HepG2 (cell line): ENCODE results near the gene ARL4D. TPM values are rescaled to one million over a fixed set of nuclear protein-coding genes. Genes with fewer than 3 reads are reported as not detected.

Experiments
- ATAC-seq: fragments of 200-7000 bp; cut with Tn5 transposase; 3 replicates; pipeline ENCODE4 v1.9.1; 2020; ENCODE audit warnings: mild to moderate bottlenecking, moderate library complexity
- BruUV-seq: library from RNA; stranded (reverse); fragments of 400-500 nt; replicated peaks from 2 replicates; lab custom pipeline; 2021; lab: Mats Ljungman, UMichigan
- CTCF ChIA-PET: fragments of 300-600 bp; formaldehyde crosslinking; extraction: SDS; loops from one replicate; lab custom pipeline; 2021; ENCODE audit warnings: low total read pairs, inconsistent platforms, low intra/inter-chr PET ratio; lab: Yijun Ruan, JAX
- POLR2A ChIA-PET: fragments of 350-600 bp; sonication (Branson Sonifier 250); formaldehyde crosslinking; loops from one replicate; lab custom pipeline; 2020; ENCODE audit warnings: antibody characterized with exemption, inconsistent platforms; lab: Yijun Ruan, JAX
- DNase-seq: peaks from one replicate; pipeline ENCODE4 v3.0.0-alpha.2; 2015; ENCODE audit warnings: low spot score
- FAIRE-seq: peaks from 3 replicates; lab custom pipeline; 2011; peaks lifted over from hg19 to GRCh38; lab: Jason Lieb, UNC
- H2AFZ ChIP-seq: one replicate; pipeline ENCODE4 v1.6.1; 2011; ENCODE audit warnings: low read length, inconsistent platforms
- H3K27ac ChIP-seq: fragments of 300-600 bp; 3 replicates; pipeline ENCODE4 v1.8.0; 2011; ENCODE audit warnings: mixed run types, mild to moderate bottlenecking, mixed read lengths, low read length, inconsistent platforms; ENCODE audit not compliant: insufficient read depth; ENCODE audit errors: extremely low read length
- H3K27me3 ChIP-seq, 2 experiments: fragments of 200-600 bp in 1 of 2; 2 replicates in 1 of 2; 3 replicates in 1 of 2; pipeline versions ENCODE4 v1.6.0 to v1.8.0; 2011; ENCODE audit warnings: low read length in 2 of 2, mild to moderate bottlenecking in 2 of 2, moderate library complexity in 2 of 2, inconsistent platforms in 1 of 2; ENCODE audit not compliant: insufficient read depth in 2 of 2, control insufficient read depth in 1 of 2
- H3K36me3 ChIP-seq, 2 experiments: fragments of 200-600 bp in 1 of 2; replicated peaks in 1 of 2; 2 replicates in 1 of 2; 3 replicates in 1 of 2; pipeline versions ENCODE4 v1.5.1 to v1.8.0; 2011; ENCODE audit warnings: low read length in 2 of 2, inconsistent platforms in 1 of 2; ENCODE audit not compliant: insufficient read depth in 2 of 2, control insufficient read depth in 1 of 2
- H3K4me1 ChIP-seq: 2 replicates; pipeline ENCODE4 v1.5.1; 2012; ENCODE audit warnings: low read length, inconsistent platforms; ENCODE audit not compliant: insufficient read depth
- H3K4me2 ChIP-seq: 2 replicates; pipeline ENCODE4 v1.6.0; 2011; ENCODE audit warnings: low read depth, low read length, inconsistent platforms
- H3K4me3 ChIP-seq, 3 experiments: fragments of 200-600 bp in 1 of 3; sonication (generic), shearing (Covaris generic) in 1 of 3; replicated peaks in 1 of 3; 2 replicates each; pipeline ENCODE4 v1.5.1; 2011 to 2016; ENCODE audit warnings: low read length in 3 of 3, inconsistent platforms in 2 of 3, low read depth in 2 of 3, mild to moderate bottlenecking in 2 of 3, control low read depth in 1 of 3, mixed read lengths in 1 of 3; ENCODE audit not compliant: insufficient read depth in 1 of 3
- H3K79me2 ChIP-seq: one replicate; pipeline ENCODE4 v1.6.1; 2011; ENCODE audit warnings: low read length, inconsistent platforms; ENCODE audit not compliant: insufficient read depth
- H3K9ac ChIP-seq: 2 replicates; pipeline ENCODE4 v1.6.0; 2011; ENCODE audit warnings: mild to moderate bottlenecking, low read depth, low read length, inconsistent platforms; ENCODE audit not compliant: insufficient read depth
- H3K9me3 ChIP-seq: 2 replicates; pipeline ENCODE4 v1.5.1; 2012; ENCODE audit warnings: mild to moderate bottlenecking, low read length
- H4K20me1 ChIP-seq: 2 replicates; pipeline ENCODE4 v1.6.0; 2011; ENCODE audit warnings: inconsistent platforms, mild to moderate bottlenecking, low read length, moderate library complexity; ENCODE audit not compliant: insufficient read depth
- AGO1 ChIP-seq: fragments of 200-400 bp; formaldehyde crosslinking; IDR thresholded peaks from 2 replicates; pipeline ENCODE4 v1.6.1; 2017; ENCODE audit warnings: mild to moderate bottlenecking, low read depth, low read length, moderate library complexity; ENCODE audit not compliant: poor library complexity, severe bottlenecking
- ARNTL ChIP-seq: sonication (generic); formaldehyde crosslinking; IDR thresholded peaks from 2 replicates; pipeline ENCODE4 v1.4.0; 2020; ENCODE audit warnings: mild to moderate bottlenecking, missing genetic modification reagents
- ATF4 ChIP-seq, 2 experiments: fragments of 450-650 bp in 1 of 2; sonication (generic) in 1 of 2; formaldehyde crosslinking; IDR thresholded peaks; 2 replicates each; pipeline versions ENCODE4 v1.5.0 to v1.8.0; 2020 to 2022; ENCODE audit warnings: mild to moderate bottlenecking in 1 of 2, missing genetic modification reagents in 1 of 2
- HIVEP1 ChIP-seq: sonication (generic); formaldehyde crosslinking; IDR thresholded peaks from 2 replicates; pipeline ENCODE4 v1.4.0; 2020; ENCODE audit warnings: mild to moderate bottlenecking, missing genetic modification reagents
- IRF2 ChIP-seq: IDR thresholded peaks from 2 replicates; pipeline ENCODE4 v1.6.1; 2018; ENCODE audit warnings: missing genetic modification reagents, missing compliant biosample characterization
- NFATC3 ChIP-seq: sonication (generic); formaldehyde crosslinking; IDR thresholded peaks from 2 replicates; pipeline ENCODE4 v1.5.1; 2020; ENCODE audit warnings: mild to moderate bottlenecking, missing genetic modification reagents
- NFE2L2 ChIP-seq: fragments of 150-350 bp; IDR thresholded peaks from 2 replicates; pipeline ENCODE4 v1.6.1; 2014; ENCODE audit warnings: low read length
- PHF20 ChIP-seq: sonication (generic); formaldehyde crosslinking; IDR thresholded peaks from 2 replicates; pipeline ENCODE4 v1.5.0; 2020; ENCODE audit warnings: mild to moderate bottlenecking, missing genetic modification reagents
- SALL2 ChIP-seq: sonication (generic); formaldehyde crosslinking; IDR thresholded peaks from 2 replicates; pipeline ENCODE4 v1.8.1; 2023; ENCODE audit warnings: mild to moderate bottlenecking, missing genetic modification reagents, inconsistent platforms
- ZBTB25 ChIP-seq: IDR thresholded peaks from 2 replicates; pipeline ENCODE4 v1.6.1; 2018; ENCODE audit warnings: missing genetic modification reagents
- ZNF263 ChIP-seq: sonication (generic); formaldehyde crosslinking; IDR thresholded peaks from 2 replicates; pipeline ENCODE4 v1.4.0; 2020; ENCODE audit warnings: missing genetic modification reagents
- ZNF562 ChIP-seq: sonication (generic); formaldehyde crosslinking; IDR thresholded peaks from 2 replicates; pipeline ENCODE4 v1.8.0; 2022; ENCODE audit warnings: missing genetic modification reagents, borderline replicate concordance
- ZNF639 ChIP-seq: conservative IDR thresholded peaks from 2 replicates; pipeline ENCODE4 v1.6.1; 2018; ENCODE audit warnings: missing genetic modification reagents
- ZNF782 ChIP-seq: sonication (generic); formaldehyde crosslinking; IDR thresholded peaks from 2 replicates; pipeline ENCODE4 v1.4.0; 2020; ENCODE audit warnings: missing genetic modification reagents, mild to moderate bottlenecking, borderline replicate concordance
- WGBS: methylation state at CpG from one replicate; pipeline ENCODE4 v1.1.6; 2017; ENCODE audit warnings: low lambda C conversion rate; 5-methylcytosine and 5-hydroxymethylcytosine counted together
- in situ Hi-C: cut with HindIII; loops from 2 replicates; pipeline ENCODE4 v1.10.0; 2017; ENCODE audit warnings: low pct_unique_long_range_greater_than_20kb; ENCODE audit not compliant: extremely low pct_ligation_motif_present
- intact Hi-C: fragments of 100-400 bp; cut with micrococcal nuclease; formaldehyde crosslinking; loops from one replicate; pipeline ENCODE4 v1.10.0; 2022; ENCODE audit not compliant: unreplicated experiment
- polyA plus RNA-seq, 8 experiments: library from polyadenylated mRNA; depleted of rRNA in 3 of 8; stranded (reverse) in 7 of 8; unstranded in 1 of 8; fragments of >200 nt; fragmentation: Illumina TruSeq in 4 of 8; extraction: Trizol in 4 of 8; gene quantifications; 2 replicates each; pipeline versions ENCODE4 v1.2.1 to v1.2.3, GENCODE V29; 2011 to 2016; ENCODE audit warnings: low read depth in 4 of 8, missing spikeins in 1 of 8, mixed read lengths in 1 of 8; ENCODE audit not compliant: insufficient read depth in 1 of 8
- total RNA-seq, 5 experiments: library from RNA; depleted of rRNA; stranded (reverse); fragments of >200 nt; fragmentation: Illumina TruSeq; extraction: Trizol; gene quantifications; 2 replicates each; pipeline ENCODE4 v1.2.3, GENCODE V29; 2016; ENCODE audit warnings: low read depth in 1 of 5

Gene ARL4D
- total and polyA plus RNA-seq, 2 of the 13 experiments (the other 11 are each of a cell fraction or from before 2014, with no cell fraction given) = 9.0 to 25.9 TPM

GRCh38 chr17:43411749-43412148 lies 13.0 kb downstream of the ARL4D start (continued):
- no peak for TF ChIP-seq ZNF263 (CRISPR knock-in tag)
- no peak for TF ChIP-seq ATF4 (CRISPR knock-in tag; IDR thresholded peaks at IDR 0.05)
- TF ChIP-seq NFE2L2 = no peak
- no peak for TF ChIP-seq SALL2 (CRISPR knock-in tag)
- no peak for TF ChIP-seq ZNF562
- TF ChIP-seq ZNF639 = no peak
- no peak for TF ChIP-seq IRF2 (CRISPR knock-in tag)
- TF ChIP-seq PHF20 (CRISPR knock-in tag) = no peak
- TF ChIP-seq, all 625 proteins: peak for 0

GRCh38 chr17:43412166-43412565 lies 13.4 kb downstream of the ARL4D start:
- no peak overlapping the region for H3K27ac ChIP-seq
- no peaks in the 10 kb centered on the region for H3K79me2 ChIP-seq
- TF ChIP-seq NFATC3 (CRISPR knock-in tag) (no peak), ZBTB25 (CRISPR knock-in tag) (no peak), AGO1 (no peak), ZNF782 (CRISPR knock-in tag) (no peak), ARNTL (CRISPR knock-in tag) (no peak), HIVEP1 (CRISPR knock-in tag) (no peak)
- FAIRE-seq (no peak), ATAC-seq (0 out of 3 replicates have a peak, but pooled peaks have one; percentile 24), DNase-seq (no peak)
- H3K4me3 ChIP-seq = no peak overlapping the region
- H3K9ac ChIP-seq = no peak overlapping the region
- peaks cover 6 to 30% of the 10 kb centered on the region in 2 experiments; a peak in 3 of 5 replicates for H3K27me3 ChIP-seq
- intact Hi-C loops = no loop called here
- H4K20me1 ChIP-seq = no peaks in the 10 kb centered on the region
- 90% methylated on average over 1 of the region's 1 CpG for WGBS
- no TSS peak for BruUV-seq
- peaks cover 49% of the 10 kb centered on the region for H3K4me1 ChIP-seq
- no peaks in the 10 kb centered on the region for H3K36me3 ChIP-seq
- POLR2A ChIA-PET = interaction anchor here (0.7 to 6.6 kb wide), 3 partner anchors 14 to 54 kb away, joined by 3 to 71 read pairs (median 4); partner anchors contain the start of gene ARL4D
- no peak overlapping the region for H2AFZ ChIP-seq
- in situ Hi-C loops = no loop called here
- CTCF ChIA-PET = no interaction called here
- H3K4me2 ChIP-seq = no peak overlapping the region
- H3K9me3 ChIP-seq = no peaks in the 10 kb centered on the region
